ENCODE results near the gene NEURL3. TPM values are rescaled to one million over a fixed set of nuclear protein-coding genes. Genes with fewer than 3 reads are reported as not detected.

NEURL3 gene
- total RNA-seq, 1 experiment from 2014 or later = not detected

- Mint-ChIP-seq H3K4me3 (ENCODE audit: unreplicated experiment) (no peak overlapping the region), H3K9me3 (ENCODE audit: unreplicated experiment) (no peaks in the 10 kb centered on the region), H3K4me1 (ENCODE audit: insufficient read depth, unreplicated experiment) (peaks cover 8% of the 10 kb centered on the region), H3K27me3 (ENCODE audit: insufficient read depth, unreplicated experiment) (no peaks in the 10 kb centered on the region), H3K36me3 (ENCODE audit: insufficient read depth, unreplicated experiment) (peaks cover 6% of the 10 kb centered on the region), H3K27ac (ENCODE audit: low read depth, unreplicated experiment) (no peak overlapping the region)
- intact Hi-C loops (cut with micrococcal nuclease) = no loop called here
- POLR2A ChIA-PET = interaction anchor here (1.2 kb wide), 1 partner anchor 10 kb away, joined by 3 read pairs; no protein-coding TSS in a partner anchor
- no peak for DNase-seq (ENCODE audit: unreplicated experiment)
- BruUV-seq (replicated peaks) = no TSS peak
- no peak for TF ChIP-seq CTCF (IDR thresholded peaks at IDR 0.05; ENCODE audit: unreplicated experiment)
- CTCF ChIA-PET = interaction anchor here (0.6 to 2.5 kb wide), 6 partner anchors 10 to 537 kb away, joined by 3 to 30 read pairs (median 4); no protein-coding TSS in a partner anchor
Observed at GRCh38 chr2:96541398-96542152, 36.4 kb upstream of the NEURL3 start.

GRCh38 chr2:96540136-96540535 is 35.0 kb upstream of the NEURL3 start:
- BruUV-seq (replicated peaks) = no TSS peak
- Mint-ChIP-seq H3K36me3 (ENCODE audit: insufficient read depth, unreplicated experiment) (peaks cover 6% of the 10 kb centered on the region), H3K27ac (ENCODE audit: low read depth, unreplicated experiment) (no peak overlapping the region), H3K4me1 (ENCODE audit: insufficient read depth, unreplicated experiment) (peaks cover 8% of the 10 kb centered on the region), H3K4me3 (ENCODE audit: unreplicated experiment) (no peak overlapping the region), H3K27me3 (ENCODE audit: insufficient read depth, unreplicated experiment) (no peaks in the 10 kb centered on the region), H3K9me3 (ENCODE audit: unreplicated experiment) (no peaks in the 10 kb centered on the region)
- intact Hi-C loops (cut with micrococcal nuclease) = no loop called here
- TF ChIP-seq CTCF (IDR thresholded peaks at IDR 0.05; ENCODE audit: unreplicated experiment) = no peak
- ChIA-PET CTCF (interaction anchor here (0.7 to 1.9 kb wide), 7 partner anchors 9 to 260 kb away, joined by 3 to 8 read pairs (median 4); no protein-coding TSS in a partner anchor), POLR2A (interaction anchor here (0.6 to 1.2 kb wide), 7 partner anchors 8 to 205 kb away, joined by 3 to 7 read pairs (median 3); partner anchors contain the start of gene NCAPH)
- peak; percentile 79 for DNase-seq (ENCODE audit: unreplicated experiment)

GRCh38 chr2:96539215-96539920 is 34.2 kb upstream of the NEURL3 start:
- POLR2A ChIA-PET = interaction anchor here (0.9 to 1.2 kb wide), 5 partner anchors 8 to 126 kb away, joined by 3 to 5 read pairs (median 3); no protein-coding TSS in a partner anchor
- no peak for TF ChIP-seq CTCF (IDR thresholded peaks at IDR 0.05; ENCODE audit: unreplicated experiment)
- H3K4me1 Mint-ChIP-seq (ENCODE audit: insufficient read depth, unreplicated experiment) = peaks cover 13% of the 10 kb centered on the region
- no peaks in the 10 kb centered on the region for H3K9me3 Mint-ChIP-seq (ENCODE audit: unreplicated experiment)
- H3K27me3 Mint-ChIP-seq (ENCODE audit: insufficient read depth, unreplicated experiment) = no peaks in the 10 kb centered on the region
- no TSS peak for BruUV-seq (replicated peaks)
- intact Hi-C loops (cut with micrococcal nuclease) = no loop called here
- DNase-seq (ENCODE audit: unreplicated experiment) = no peak
- H3K4me3 Mint-ChIP-seq (ENCODE audit: unreplicated experiment) = no peak overlapping the region
- CTCF ChIA-PET = interaction anchor here (0.7 to 1.9 kb wide), 6 partner anchors 10 to 261 kb away, joined by 3 to 8 read pairs (median 6); no protein-coding TSS in a partner anchor
- H3K36me3 Mint-ChIP-seq (ENCODE audit: insufficient read depth, unreplicated experiment) = peaks cover 6% of the 10 kb centered on the region
- no peak overlapping the region for H3K27ac Mint-ChIP-seq (ENCODE audit: low read depth, unreplicated experiment)
